Measurements from ENCODE around the gene C7.

The C7 gene

DNA sequence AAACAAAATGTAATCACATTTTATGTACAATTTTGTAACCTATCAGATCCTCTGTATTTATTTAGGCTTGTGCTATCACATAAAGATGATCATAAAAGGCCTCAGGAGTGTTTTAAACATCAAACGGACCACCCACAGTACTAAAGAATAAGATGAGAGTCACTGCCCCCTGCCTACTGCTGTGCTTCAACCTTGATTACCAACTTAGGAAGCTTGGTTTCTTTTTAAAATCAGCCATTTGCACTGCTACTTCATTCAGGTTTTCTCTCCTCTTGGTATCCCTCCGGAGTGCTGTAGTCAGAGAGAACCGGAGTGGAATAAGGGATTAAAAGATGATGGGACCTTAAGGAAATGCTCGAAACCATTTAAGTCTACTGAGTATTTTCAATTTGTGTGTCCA lies 6.9 kb downstream of the C7 start:
- DNase-seq (ENCODE audit: low read depth in 2 of 2), result no peak

DNA sequence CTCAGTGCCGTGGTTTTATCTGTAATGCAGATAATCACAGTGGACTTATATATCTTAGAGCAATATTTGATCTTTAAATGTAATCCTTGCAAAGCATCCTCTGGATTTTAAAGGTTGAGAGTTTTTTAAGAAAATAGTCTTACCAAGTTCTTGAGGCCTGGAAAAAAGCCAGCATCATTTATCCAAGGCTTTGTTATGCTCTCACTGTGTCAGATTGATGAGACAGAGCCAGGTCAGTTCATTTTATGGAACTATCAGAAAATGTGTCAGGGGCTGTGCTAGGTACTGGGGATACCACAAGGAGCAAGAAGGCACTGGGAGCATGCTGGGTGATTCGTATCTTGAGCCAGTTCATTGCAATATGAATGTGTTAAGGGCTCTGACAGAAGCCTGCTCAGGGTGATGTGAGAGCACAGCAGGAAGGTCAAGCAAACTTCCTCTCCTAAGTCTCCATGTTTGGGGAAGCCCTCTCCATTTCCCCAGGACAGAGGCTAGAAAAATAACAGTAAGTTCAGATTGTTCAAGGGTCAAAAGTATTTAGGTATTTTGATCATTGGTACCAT lies 19.7 kb downstream of the C7 start:
- DNase-seq (ENCODE audit: low read depth in 2 of 2), result no peak

DNA sequence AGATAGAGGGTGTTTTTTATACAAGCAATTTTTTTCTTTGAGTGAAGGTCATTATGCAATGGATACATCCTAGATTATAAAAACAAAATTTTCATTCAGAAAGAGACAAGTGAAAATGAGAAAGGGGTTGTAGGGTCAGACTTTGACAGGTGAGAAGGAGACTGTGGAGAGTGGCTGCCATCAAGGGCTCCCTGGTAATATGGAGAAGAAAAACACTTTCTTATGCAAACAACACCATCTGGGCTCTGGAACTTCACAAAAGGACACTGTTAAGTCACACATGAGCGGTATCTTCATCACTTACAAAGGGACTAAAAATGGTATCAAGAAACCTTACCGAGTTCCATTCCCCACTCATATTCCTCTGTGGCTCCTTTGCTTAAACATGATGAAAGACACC lies 23.5 kb downstream of the C7 start:
- no peak for DNase-seq (ENCODE audit: low read depth in 2 of 2)

DNA sequence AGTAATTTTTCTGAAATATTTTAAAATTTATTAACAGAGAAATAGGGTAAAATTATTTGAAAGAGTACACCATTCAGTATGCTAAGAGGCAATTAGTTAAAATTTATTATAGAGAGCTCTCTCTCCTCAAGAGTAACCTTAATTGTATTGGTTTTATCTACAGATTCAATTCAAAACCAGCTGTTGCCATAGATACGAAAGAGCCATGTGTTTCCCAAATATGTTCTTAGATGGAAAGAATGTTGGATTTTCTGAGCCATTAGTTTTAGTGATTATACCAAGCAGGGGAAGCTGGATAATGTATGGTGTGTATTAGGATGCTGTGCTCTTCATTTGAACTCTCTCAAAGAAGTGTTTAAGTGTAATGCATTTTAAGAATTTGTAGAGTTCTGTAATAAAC lies 27.8 kb downstream of the C7 start:
- no peak for DNase-seq (ENCODE audit: low read depth in 2 of 2)

DNA sequence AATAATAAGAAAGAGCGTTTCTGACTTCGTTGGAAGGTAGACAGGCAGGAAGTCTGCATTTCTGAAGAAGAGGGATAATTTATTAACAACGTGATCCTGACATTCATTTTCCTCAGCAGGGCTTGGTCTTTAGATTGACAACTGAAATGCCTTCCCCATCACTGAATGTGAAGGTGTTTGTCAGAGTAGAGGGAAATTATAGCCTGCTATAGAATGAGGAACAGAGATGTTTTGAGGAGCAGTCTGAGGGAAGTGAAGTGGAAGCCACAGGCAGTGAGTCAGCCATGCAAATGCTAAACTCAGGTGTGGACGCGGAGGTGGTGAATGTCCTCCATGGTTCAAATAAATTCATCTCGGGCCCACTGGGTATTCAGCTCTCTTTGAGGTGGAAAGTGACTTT lies 30.5 kb downstream of the C7 start:
- no peak for DNase-seq (ENCODE audit: low read depth in 2 of 2)

DNA sequence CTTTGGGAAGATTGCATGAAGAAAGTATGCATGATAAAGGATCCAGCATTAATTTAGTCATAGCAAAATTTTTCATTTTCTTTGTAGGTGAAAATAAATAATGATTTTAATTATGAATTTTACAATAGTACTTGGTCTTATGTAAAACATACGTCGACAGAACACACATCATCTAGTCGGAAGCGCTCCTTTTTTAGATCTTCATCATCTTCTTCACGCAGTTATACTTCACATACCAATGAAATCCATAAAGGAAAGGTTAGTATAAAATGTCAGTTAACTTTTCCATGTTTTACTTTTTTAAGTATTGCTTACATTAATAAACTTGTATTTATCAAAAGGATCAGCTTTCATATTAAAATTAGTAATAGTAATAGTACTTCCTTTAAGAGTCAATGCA lies 35.8 kb downstream of the C7 start:
- DNase-seq (ENCODE audit: low read depth in 2 of 2), result no peak

DNA sequence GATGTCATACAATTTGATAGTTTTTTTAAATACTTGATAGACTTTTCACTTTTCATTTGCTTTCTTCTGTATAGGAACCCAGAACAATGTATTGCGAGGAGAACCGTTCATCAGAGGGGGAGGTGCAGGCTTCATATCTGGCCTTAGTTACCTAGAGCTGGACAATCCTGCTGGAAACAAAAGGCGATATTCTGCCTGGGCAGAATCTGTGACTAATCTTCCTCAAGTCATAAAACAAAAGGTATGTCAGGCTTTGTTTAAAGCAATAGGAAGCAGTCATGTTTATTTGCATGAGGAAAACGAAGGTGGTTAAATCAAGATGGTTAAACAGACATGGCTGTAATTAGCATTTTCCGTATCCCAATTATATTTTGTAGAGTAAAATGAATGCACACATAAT lies 46.0 kb downstream of the C7 start:
- DNase-seq (ENCODE audit: low read depth in 2 of 2), result no peak

DNA sequence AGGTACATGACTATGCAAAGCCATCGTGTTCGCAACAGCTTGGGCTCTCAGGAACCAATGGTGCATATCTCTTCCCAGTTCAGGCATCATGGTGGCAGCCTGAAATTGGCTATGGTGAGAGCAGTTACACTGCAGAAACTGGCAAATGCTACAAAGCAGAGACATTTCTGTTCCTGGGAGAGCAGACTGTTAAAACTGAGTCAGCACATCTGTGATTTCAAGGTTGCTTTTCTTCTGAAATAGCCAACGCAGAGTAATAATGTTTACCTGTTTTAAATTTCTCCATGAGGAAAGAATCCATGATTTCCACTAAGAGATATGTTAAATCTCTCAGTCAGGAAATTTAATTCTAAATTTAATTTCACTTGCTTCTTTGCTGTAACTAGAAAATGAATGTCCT lies 47.8 kb downstream of the C7 start:
- DNase-seq (ENCODE audit: low read depth in 2 of 2), result no peak

DNA sequence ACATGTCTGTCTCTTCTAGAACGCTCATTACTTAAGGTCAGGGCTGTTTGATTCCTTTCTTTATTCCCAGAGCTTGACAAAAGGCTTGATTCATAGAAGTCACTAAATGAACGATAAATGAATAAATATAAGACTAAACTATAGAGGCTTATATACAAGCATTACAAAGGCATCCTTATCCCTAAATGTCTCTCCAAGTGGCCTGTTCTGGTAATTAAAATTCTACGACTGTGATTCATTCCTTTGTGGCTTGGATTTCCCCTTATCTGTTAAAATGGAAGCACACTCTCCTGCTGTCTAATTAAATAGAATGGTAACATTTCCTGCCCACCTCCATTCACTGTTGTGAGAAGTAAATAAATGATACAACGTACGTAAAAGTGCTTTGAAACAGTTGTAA lies 49.5 kb downstream of the C7 start:
- no peak for DNase-seq (ENCODE audit: low read depth in 2 of 2)

DNA sequence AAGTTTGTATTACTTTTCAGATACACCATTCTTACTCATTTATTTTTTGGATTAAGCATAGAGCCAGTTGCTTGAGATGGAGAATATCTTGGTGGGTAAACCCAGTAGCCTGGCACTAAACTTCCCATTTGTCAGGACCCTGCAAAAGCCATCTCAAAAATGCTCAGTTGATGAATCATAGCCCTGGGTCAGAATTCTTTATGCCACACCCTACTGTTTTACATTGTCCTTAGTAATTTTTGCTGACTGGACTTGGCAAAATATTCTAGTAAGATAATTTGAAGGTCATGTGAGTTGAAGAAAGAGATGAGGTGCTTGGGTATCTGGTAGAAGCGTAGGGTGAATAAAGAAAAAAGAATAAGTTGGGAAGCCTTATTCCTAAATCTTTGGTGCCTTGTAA lies 50.7 kb downstream of the C7 start:
- DNase-seq (ENCODE audit: low read depth in 2 of 2), result no peak

DNA sequence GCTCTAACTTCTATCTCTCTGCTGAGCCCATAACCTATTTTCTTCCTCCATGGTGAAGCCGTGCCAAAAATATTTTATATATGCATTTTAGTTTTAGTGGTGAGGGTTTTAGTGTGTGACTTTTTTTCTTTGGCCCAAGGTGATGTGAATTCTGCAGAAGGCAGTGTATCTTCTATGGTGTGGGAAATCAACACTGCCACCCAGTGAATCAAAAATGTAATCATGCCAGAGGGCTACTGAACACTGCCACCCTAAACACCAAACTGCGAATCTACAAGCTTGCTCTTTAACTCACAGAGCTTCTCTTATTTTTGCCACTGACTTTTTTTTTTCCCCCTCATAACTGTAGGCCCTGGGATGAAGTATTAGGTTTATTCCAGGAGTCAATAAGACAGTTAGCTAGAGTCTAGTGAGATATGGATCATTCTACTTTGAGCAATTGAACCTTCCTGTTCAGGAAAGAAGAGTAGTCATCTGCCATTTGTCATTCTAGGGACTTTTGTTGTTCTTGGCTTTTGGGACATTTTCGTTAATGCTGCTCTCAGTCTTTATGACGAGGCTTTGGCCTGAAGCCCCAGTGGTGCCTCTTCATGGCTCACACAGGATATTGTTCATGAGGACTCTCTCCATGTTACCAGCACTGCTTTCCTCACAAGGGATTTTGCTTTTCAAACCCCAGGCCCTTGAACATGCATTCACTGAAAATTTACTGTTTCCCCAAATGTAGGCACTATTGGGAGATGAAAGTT lies 53.1 kb downstream of the C7 start:
- no peak for DNase-seq (ENCODE audit: low read depth in 2 of 2)

DNA sequence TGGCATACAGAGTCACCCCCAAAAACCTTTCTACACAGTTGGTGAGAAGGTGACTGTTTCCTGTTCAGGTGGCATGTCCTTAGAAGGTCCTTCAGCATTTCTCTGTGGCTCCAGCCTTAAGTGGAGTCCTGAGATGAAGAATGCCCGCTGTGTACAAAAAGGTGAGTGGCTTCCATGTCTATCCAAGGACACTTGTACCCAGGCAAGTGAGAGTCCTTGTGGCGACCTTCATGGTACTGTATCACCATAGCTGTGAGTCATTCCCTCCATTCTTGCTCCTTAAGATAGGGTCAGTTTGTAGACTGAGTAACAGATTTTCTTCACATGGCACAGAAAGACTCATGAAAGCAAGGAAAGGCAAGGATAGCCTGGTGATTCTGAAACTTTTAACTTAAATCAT lies 63.1 kb downstream of the C7 start:
- no peak for DNase-seq (ENCODE audit: low read depth in 2 of 2)

DNA sequence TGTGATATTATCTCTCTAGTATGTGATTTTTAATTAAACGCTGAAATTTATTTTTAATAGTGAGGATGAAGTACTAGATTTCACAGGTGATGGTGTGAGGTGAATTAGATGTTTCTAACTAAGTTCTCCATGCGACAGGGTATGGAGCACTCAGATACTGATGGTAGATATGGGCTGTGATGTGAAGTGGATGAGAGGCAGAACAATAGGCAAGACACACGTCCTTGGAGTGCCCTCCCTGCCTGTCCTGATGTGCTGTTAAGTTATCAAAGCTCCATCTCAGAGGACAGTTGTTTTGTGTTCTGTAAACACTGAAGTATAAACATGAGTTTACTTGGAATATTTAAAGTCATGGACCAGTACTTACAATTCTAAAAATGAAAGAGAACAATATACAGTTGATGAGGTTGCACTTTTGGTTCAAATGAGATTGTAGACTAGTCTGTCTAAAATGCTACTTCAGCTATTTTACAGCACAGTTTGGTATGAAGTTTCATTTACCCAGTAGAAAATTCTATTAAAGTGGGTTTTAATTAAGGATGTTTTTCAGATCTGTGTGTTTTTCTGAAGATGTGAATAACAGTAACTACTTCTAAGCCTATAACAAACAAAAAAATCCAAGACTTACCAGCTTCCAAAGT lies 64.2 kb downstream of the C7 start:
- DNase-seq (ENCODE audit: low read depth in 2 of 2), result no peak

DNA sequence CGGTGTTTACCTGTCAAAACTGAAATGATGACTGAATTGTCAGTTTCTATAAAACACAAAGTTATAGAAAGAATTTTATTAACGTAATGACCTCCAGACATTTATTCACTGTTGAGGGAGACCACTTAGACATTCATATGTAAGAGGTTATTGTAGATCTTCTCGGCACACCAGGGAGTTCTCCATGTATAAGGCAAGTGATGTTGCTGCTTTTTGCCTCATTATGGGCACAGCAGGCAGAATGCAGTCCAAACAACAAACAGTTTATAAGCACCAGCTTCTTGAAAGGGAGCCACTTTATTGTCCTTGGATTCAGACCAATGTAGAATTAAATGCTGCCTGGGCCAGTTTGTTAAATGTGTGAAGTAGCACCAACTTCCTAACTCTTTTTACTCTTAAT lies 66.7 kb downstream of the C7 start:
- DNase-seq (ENCODE audit: low read depth in 2 of 2), result no peak

DNA sequence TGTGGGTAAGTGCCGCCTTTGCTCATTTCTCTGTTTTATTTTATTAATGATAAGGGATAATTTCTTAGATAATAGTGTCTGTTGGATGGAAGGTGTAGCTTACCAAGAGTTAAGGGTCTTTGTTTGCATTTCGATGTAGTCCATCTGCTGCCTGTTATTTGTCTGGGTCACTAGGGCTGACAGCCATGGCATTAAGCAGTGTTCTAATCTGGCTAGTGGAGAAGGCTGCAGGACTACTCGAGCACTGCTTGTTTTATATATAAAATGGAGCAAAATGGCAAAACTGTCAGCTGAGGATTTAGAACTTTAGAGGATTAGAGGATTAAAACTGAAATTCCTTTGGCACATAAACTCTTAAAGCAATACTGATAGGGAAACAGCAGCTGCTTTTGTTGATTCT lies 67.5 kb downstream of the C7 start:
- no peak for DNase-seq (ENCODE audit: low read depth in 2 of 2)

DNA sequence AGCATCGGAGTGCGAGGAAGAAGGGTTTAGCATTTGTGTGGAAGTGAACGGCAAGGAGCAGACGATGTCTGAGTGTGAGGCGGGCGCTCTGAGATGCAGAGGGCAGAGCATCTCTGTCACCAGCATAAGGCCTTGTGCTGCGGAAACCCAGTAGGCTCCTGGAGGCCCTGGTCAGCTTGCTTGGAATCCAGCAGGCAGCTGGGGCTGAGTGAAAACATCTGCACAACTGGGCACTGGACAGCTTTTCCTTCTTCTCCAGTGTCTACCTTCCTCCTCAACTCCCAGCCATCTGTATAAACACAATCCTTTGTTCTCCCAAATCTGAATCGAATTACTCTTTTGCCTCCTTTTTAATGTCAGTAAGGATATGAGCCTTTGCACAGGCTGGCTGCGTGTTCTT lies 72.1 kb downstream of the C7 start:
- DNase-seq (ENCODE audit: low read depth in 2 of 2), result no peak

DNA sequence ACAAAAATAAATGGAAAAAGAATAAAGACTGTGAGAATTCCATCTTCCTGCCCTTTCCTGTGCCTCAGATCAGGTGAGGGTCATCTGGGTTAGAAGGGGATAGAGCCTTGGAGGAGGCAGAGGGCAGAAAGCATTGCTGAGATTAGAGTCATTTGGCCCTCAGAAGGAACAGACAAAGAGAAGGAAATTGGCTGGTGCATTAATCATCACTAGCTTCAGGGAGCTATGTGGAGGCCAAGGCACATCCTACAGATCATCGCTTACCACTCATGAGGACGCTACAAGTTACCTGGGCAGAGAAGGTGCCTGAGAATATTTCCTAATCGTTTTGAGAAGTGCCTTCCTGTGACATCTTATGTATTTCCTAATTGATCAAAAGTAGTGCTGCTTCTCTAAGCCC lies 74.5 kb downstream of the C7 start:
- no peak for DNase-seq (ENCODE audit: low read depth in 2 of 2)

DNA sequence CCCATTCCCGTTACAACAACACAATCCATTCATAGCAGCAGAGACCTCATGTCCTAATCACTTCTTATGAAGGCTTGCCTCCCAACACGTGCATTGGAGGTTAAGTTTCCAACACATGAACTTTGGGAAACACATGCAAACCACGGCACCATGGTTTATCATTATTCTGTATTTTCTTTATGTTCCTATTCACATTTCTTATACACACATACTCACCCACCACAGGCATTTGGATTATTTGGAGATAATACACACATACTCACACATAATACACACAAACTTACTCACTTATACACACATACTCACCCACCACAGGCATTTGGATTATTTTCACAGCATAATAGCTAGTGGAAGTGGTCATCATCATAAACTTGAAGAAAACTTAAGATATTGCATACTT lies 75.6 kb downstream of the C7 start:
- no peak for DNase-seq (ENCODE audit: low read depth in 2 of 2)

DNA sequence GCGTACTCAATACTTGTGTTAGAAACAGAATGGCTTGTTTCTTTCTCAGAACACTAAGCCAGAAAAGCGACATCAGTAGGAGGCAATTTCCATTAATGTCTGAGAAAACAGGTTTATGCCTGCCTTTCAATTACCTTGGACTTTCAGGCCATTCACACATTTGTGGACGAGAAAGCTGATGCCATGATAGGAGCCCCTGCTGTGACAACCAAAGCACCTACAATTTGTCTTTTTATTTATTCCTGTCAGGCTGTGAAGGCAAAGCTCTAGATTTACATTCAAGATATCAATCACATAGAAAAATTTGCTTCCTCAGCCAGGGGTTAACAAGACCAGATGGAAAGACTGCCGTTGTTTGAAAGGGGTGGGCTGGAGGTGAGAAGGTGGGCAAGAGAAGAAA lies 76.2 kb downstream of the C7 start:
- DNase-seq (ENCODE audit: low read depth in 2 of 2), result no peak

DNA sequence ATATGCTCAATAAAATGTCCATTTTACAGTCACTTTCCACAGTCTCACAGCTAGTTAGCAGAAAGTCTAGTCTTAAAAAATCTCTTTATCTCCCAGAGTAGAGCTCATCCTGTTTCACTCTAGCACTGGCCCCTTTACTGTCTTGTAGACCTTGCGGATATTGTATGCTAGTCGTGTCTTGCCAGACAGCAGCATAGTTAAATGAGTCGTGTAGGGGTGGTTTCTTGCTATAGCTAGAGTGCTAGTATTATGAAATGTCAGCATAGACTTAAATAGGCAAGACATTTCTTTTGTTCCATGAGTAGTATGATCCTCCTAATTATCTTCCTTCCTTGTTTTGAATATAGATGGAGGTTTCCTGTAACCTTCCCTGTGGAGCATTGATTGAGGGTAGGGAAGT lies 77.4 kb downstream of the C7 start:
- DNase-seq (ENCODE audit: low read depth in 2 of 2), result no peak

DNA sequence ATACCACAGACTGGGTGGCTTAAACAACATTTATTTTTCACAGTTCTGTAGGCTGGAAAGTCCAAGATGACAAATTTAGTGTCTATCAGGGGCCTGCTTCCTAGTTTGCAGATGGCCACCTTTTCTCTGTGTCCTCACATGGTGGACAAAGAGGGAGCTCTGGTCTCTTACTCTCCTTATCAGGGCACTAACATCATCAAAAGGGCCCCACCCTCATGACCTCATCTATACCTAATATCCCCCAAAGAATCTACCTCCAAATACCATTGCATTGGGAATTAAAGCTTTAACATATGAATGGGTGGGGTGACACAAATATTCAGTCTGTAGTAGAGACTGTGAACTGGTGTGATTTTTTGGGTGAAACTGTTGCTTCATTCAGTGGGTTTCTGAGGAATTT lies 78.1 kb downstream of the C7 start:
- no peak for DNase-seq (ENCODE audit: low read depth in 2 of 2)

DNA sequence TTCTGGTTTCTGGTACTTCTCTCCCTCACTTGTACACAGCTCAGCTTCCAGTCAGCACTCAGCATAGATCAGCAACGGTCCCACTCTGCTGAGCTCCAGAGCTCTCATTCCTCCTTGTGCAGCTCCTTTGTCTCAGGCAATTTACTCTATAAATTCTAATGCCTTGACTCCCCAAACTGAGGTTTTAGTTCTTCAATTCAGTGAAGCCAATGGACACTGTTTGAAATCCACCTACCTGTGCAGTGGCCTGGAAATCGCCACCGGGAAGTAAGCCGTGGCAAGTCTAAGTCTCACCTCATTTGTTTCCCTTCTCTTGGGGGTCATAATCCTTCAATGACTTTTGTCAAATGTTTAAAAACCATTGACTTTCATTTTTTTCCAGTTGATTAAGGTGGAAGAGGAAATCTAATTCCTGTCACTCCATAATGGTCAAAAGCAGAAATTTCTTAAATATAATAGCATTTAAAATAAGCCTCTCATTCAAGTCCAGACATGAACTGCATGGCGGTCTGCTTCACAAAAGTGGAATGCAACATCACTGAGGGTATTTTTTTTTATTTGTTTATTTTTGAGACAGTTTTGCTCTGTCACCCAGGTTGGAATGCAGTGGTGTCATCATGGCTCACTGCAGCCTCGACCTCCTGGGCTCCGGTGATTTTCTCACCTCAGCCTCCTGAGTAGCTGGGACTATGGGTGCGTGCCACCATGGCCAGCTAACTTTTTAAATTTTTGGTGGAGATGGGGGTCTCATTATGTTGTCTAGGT lies 79.6 kb downstream of the C7 start:
- DNase-seq (ENCODE audit: low read depth in 2 of 2), result no peak

Measured in stimulated activated CD4-positive, alpha-beta T cell treated with anti-CD3 and anti-CD28 coated beads, Interleukin-1b, Interleukin-23, amount 100 ng/mL, for 1 hour (primary cell).